Activated T-cell treated with anti-CD3 and anti-CD28 coated beads for 4 hours (primary cell): ENCODE data around the gene TMEM176A.
"Not testable (repeated sequence)": the region's sequence is repeated elsewhere in the genome, so short reads cannot be mapped to it uniquely, and the experiment has no call there.

Experiments
- DNase-seq: peaks from one replicate; pipeline ENCODE4 v3.0.0-alpha.2; 2020

The TMEM176A gene

GRCh38 chr7:150788474-150789269, 11.9 kb upstream of the TMEM176A start:
- no peak for DNase-seq

GRCh38 chr7:150790416-150791075, 10.0 kb upstream of the TMEM176A start:
- no peak for DNase-seq

- DNase-seq, result no peak
Observed at GRCh38 chr7:150791304-150791703, 9.3 kb upstream of the TMEM176A start.

GRCh38 chr7:150791746-150792452, 8.7 kb upstream of the TMEM176A start:
- no peak for DNase-seq

GRCh38 chr7:150793569-150794238, 6.9 kb upstream of the TMEM176A start:
- no peak for DNase-seq

- no peak for DNase-seq
Observed at GRCh38 chr7:150797661-150798060, 2.9 kb upstream of the TMEM176A start.

GRCh38 chr7:150799156-150799555, 1.4 kb upstream of the TMEM176A start:
- DNase-seq, result no peak

GRCh38 chr7:150799741-150800580, 608 bp upstream of the TMEM176A start, which contains the start of gene TMEM176B:
TMEM176B (minus strand) TSS chr7:150800364; CDS start chr7:150796569, 3,795 bp downstream.
- no peak for DNase-seq

- no peak for DNase-seq
Observed at GRCh38 chr7:150801242-150801945, 825 bp downstream of the TMEM176A start.

- no peak for DNase-seq
Observed at GRCh38 chr7:150801946-150802771, 1.6 kb downstream of the TMEM176A start.

GRCh38 chr7:150803161-150803860, 2.7 kb downstream of the TMEM176A start:
- DNase-seq, result no peak

GRCh38 chr7:150804802-150805201, 4.2 kb downstream of the TMEM176A start:
- no peak for DNase-seq

GRCh38 chr7:150805864-150806263, 5.3 kb downstream of the TMEM176A start:
- no peak for DNase-seq

GRCh38 chr7:150806454-150806853, 5.9 kb downstream of the TMEM176A start:
- no peak for DNase-seq

GRCh38 chr7:150806863-150807262, 6.3 kb downstream of the TMEM176A start:
- DNase-seq, result no peak

- DNase-seq, result not testable (repeated sequence)
Observed at GRCh38 chr7:150807616-150808438, 7.3 kb downstream of the TMEM176A start.

GRCh38 chr7:150814328-150815001, 13.9 kb downstream of the TMEM176A start:
- DNase-seq, result no peak

GRCh38 chr7:150818971-150819370, 18.4 kb downstream of the TMEM176A start:
- no peak for DNase-seq
